ENCODE results near the gene CLRN2. TPM values are rescaled to one million over a fixed set of nuclear protein-coding genes. Genes with fewer than 3 reads are reported as not detected.

The CLRN2 gene
- total and polyA plus RNA-seq, 9 of the 15 experiments (the other 6 are each of a cell fraction or from before 2014, with no cell fraction given) = not detected

GRCh38 chr4:17491196-17491595 lies 23.8 kb upstream of the CLRN2 start:
- peaks cover 87% of the 10 kb centered on the region for H3K36me3 ChIP-seq (ENCODE audit: control insufficient read depth, insufficient read depth, low read length)
- POLR2A ChIA-PET = no interaction called here
- H3K27ac ChIP-seq (ENCODE audit: extremely low read depth, low read depth, low read length) = no peak overlapping the region
- H3K9ac ChIP-seq (ENCODE audit: insufficient read depth in 1 of 2, low read depth in 2 of 2, low read length in 2 of 2) = no peak overlapping the region
- H4K20me1 ChIP-seq (replicated peaks; ENCODE audit: control insufficient read depth, insufficient read depth, low read length) = no peaks in the 10 kb centered on the region
- H3K79me2 ChIP-seq (ENCODE audit: control insufficient read depth, insufficient read depth, low read length) = peaks cover 14% of the 10 kb centered on the region; the same call in 2 of the 3 replicates
- no peak for DNase-seq (ENCODE audit: extremely low read depth in 1 of 4, low spot score in 3 of 4)
- no peak for FAIRE-seq
- no peak overlapping the region for H3K4me3 ChIP-seq
- H3K27me3 ChIP-seq (ENCODE audit: control insufficient read depth in 2 of 2, insufficient read depth in 2 of 2, low read length in 2 of 2) = no peaks in the 10 kb centered on the region; a peak in 1 of 5 replicates
- no peak overlapping the region for H2AFZ ChIP-seq (ENCODE audit: low read depth, low read length)
- H3K9me1 ChIP-seq (ENCODE audit: control insufficient read depth, insufficient read depth, low read length) = no peaks in the 10 kb centered on the region
- no peak for ATAC-seq
- BruUV-seq (replicated peaks) = no TSS peak
- WGBS (ENCODE audit: insufficient coverage, low coverage, missing lambda C conversion rate) = 64% methylated on average over 3 of the region's 3 CpGs
- TF ChIP-seq MED1 (CRISPR knock-in tag; IDR thresholded peaks at IDR 0.05; ENCODE audit: borderline replicate concordance) = no peak
- TF ChIP-seq KDM1A (IDR thresholded peaks at IDR 0.05) = 0 out of 4 replicates have a peak, but pooled peaks of 1 of the 2 experiments have one; percentile 30
- intact Hi-C loops (cut with micrococcal nuclease) (no loop called here), in situ Hi-C loops (cut with MboI) (no loop called here)
- peaks cover 8 to 16% of the 10 kb centered on the region in 2 experiments for H3K4me1 ChIP-seq (replicated peaks in 1 of 2; ENCODE audit: control insufficient read depth in 2 of 2, insufficient read depth in 2 of 2, low read length in 2 of 2)
- no peaks in the 10 kb centered on the region for H3K9me3 ChIP-seq (replicated peaks; ENCODE audit: control insufficient read depth, insufficient read depth, low read depth, low read length)
- CTCF ChIA-PET (ENCODE audit: low intra/inter-chr PET ratio) = no interaction called here
- H3K4me2 ChIP-seq (ENCODE audit: insufficient read depth, low read length) = no peak overlapping the region

- H3K27me3 ChIP-seq (ENCODE audit: control insufficient read depth in 2 of 2, insufficient read depth in 2 of 2, low read length in 2 of 2) = no peaks in the 10 kb centered on the region; a peak in 1 of 5 replicates
- no peak overlapping the region for H2AFZ ChIP-seq (ENCODE audit: low read depth, low read length)
- no peak overlapping the region for H3K4me3 ChIP-seq
- intact Hi-C loops (cut with micrococcal nuclease) = no loop called here
- H3K9ac ChIP-seq (ENCODE audit: insufficient read depth in 1 of 2, low read depth in 2 of 2, low read length in 2 of 2) = no peak overlapping the region
- CTCF ChIA-PET (ENCODE audit: low intra/inter-chr PET ratio) = no interaction called here
- WGBS (ENCODE audit: insufficient coverage, low coverage, missing lambda C conversion rate) = 77% methylated on average over 12 of the region's 15 CpGs
- ATAC-seq = no peak
- peaks cover 8 to 16% of the 10 kb centered on the region in 2 experiments for H3K4me1 ChIP-seq (replicated peaks in 1 of 2; ENCODE audit: control insufficient read depth in 2 of 2, insufficient read depth in 2 of 2, low read length in 2 of 2)
- in situ Hi-C loops (cut with MboI) = no loop called here
- peaks cover 14% of the 10 kb centered on the region; the same call in 2 of the 3 replicates for H3K79me2 ChIP-seq (ENCODE audit: control insufficient read depth, insufficient read depth, low read length)
- H3K9me1 ChIP-seq (ENCODE audit: control insufficient read depth, insufficient read depth, low read length) = no peaks in the 10 kb centered on the region
- POLR2A ChIA-PET = interaction anchor here (0.6 kb wide), 2 partner anchors 25 to 1381 kb away, joined by 3 read pairs; no protein-coding TSS in a partner anchor
- DNase-seq (ENCODE audit: extremely low read depth in 1 of 4, low spot score in 3 of 4) = no peak
- BruUV-seq (replicated peaks) = no TSS peak
- H3K27ac ChIP-seq (ENCODE audit: extremely low read depth, low read depth, low read length) = no peak overlapping the region
- TF ChIP-seq ZNF318 (IDR thresholded peaks at IDR 0.05; ENCODE audit: borderline replicate concordance in 1 of 2, low read depth in 1 of 2) = no peak
- peak; percentile 50 for TF ChIP-seq NFIC (IDR thresholded peaks at IDR 0.05)
- no peak for TF ChIP-seq POLR3G (IDR thresholded peaks at IDR 0.05; ENCODE audit: extremely low read depth, insufficient read length, insufficient replicate concordance)
- no peak for FAIRE-seq
- H3K4me2 ChIP-seq (ENCODE audit: insufficient read depth, low read length) = no peak overlapping the region
- no peaks in the 10 kb centered on the region for H3K9me3 ChIP-seq (replicated peaks; ENCODE audit: control insufficient read depth, insufficient read depth, low read depth, low read length)
- H3K36me3 ChIP-seq (ENCODE audit: control insufficient read depth, insufficient read depth, low read length) = peaks cover 80% of the 10 kb centered on the region
- no peaks in the 10 kb centered on the region for H4K20me1 ChIP-seq (replicated peaks; ENCODE audit: control insufficient read depth, insufficient read depth, low read length)
Measured at GRCh38 chr4:17492058-17492741, 22.8 kb upstream of the CLRN2 start.

Data from K562 (cell line).